Osteoblast (primary cell): Measurements from ENCODE around the gene PANK4. TPM values are rescaled to one million over a fixed set of nuclear protein-coding genes. Genes with fewer than 3 reads are reported as not detected.

ENCODE experiments used
- DNase-seq: peaks from one replicate; pipeline ENCODE4 v3.0.0; 2011; ENCODE audit warnings: low spot score, mixed read lengths; ENCODE audit not compliant: insufficient read length; ENCODE audit errors: missing footprints
- H2AFZ ChIP-seq: 2 replicates; pipeline ENCODE4 v1.6.0; 2011; ENCODE audit warnings: mild to moderate bottlenecking, low read length
- H3K27ac ChIP-seq: 2 replicates; pipeline ENCODE4 v1.5.1; 2011; ENCODE audit warnings: mild to moderate bottlenecking, low read depth, low read length, moderate library complexity
- H3K27me3 ChIP-seq: 2 replicates; pipeline ENCODE4 v1.6.0; 2012; ENCODE audit warnings: mild to moderate bottlenecking, control low read depth, inconsistent platforms, low read length, moderate library complexity; ENCODE audit not compliant: insufficient read depth
- H3K36me3 ChIP-seq: 2 replicates; pipeline ENCODE4 v1.5.1; 2011; ENCODE audit warnings: mild to moderate bottlenecking, low read length, control low read depth, moderate library complexity; ENCODE audit not compliant: insufficient read depth
- H3K4me1 ChIP-seq: 2 replicates; pipeline ENCODE4 v1.5.1; 2011; ENCODE audit warnings: mild to moderate bottlenecking, low read length, control low read depth, moderate library complexity; ENCODE audit not compliant: insufficient read depth
- H3K4me2 ChIP-seq: 2 replicates; pipeline ENCODE4 v1.6.0; 2011; ENCODE audit warnings: mild to moderate bottlenecking, low read length; ENCODE audit not compliant: insufficient read depth
- H3K4me3 ChIP-seq: fragments of 200-600 bp; sonication (generic); 3 replicates; pipeline ENCODE4 v1.5.1; 2012; ENCODE audit warnings: mild to moderate bottlenecking, low read length, inconsistent platforms; ENCODE audit not compliant: insufficient read depth
- H3K79me2 ChIP-seq: 2 replicates; pipeline ENCODE4 v1.6.0; 2012; ENCODE audit warnings: mild to moderate bottlenecking, low read length, control low read depth, inconsistent platforms; ENCODE audit not compliant: insufficient read depth
- H3K9me3 ChIP-seq: 2 replicates; pipeline ENCODE4 v1.5.1; 2011; ENCODE audit warnings: low read depth, low read length, control low read depth
- H4K20me1 ChIP-seq: 2 replicates; pipeline ENCODE4 v1.6.0; 2012; ENCODE audit warnings: mild to moderate bottlenecking, low read length, control low read depth; ENCODE audit not compliant: insufficient read depth
- total RNA-seq: library from RNA; depleted of rRNA; stranded (reverse); fragments of >200 nt; gene quantifications from 2 replicates; pipeline ENCODE4 v1.2.3, GENCODE V29; 2012
- TF ChIP-seq, protein P1 (sequence below): IDR thresholded peaks from 2 replicates; pipeline ENCODE4 v1.5.1; 2011; ENCODE audit warnings: mild to moderate bottlenecking, low read depth, low read length, moderate library complexity; ENCODE audit errors: extremely low read depth

Gene PANK4
- total RNA-seq, 1 donor: 15.2 TPM

DNA sequence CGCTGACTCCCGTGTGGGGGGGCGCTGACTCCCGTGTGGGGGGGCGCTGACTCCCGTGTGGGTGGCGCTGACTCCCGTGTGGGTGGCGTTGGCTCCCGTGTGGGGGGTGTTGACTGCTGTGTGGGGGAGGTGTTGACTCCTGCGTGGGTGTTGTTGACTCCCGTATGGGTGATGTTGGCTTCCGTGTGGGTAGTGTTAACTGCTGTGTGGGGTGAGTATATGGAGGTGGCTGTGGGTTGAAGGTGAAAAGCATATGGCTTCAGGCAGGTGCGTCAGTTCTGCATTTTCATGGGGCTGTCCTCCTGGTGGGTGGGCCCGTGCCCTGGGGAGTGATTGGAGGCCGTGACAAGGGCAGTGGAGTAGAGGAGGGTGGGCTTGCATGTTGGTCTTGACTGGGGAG lies 42.4 kb downstream of the PANK4 start:
- Histone ChIP-seq H3K4me2 (no peak overlapping the region), H2AFZ (no peak overlapping the region), H3K27me3 (no peaks in the 10 kb centered on the region), H3K27ac (no peak overlapping the region), H3K36me3 (no peaks in the 10 kb centered on the region), H4K20me1 (no peaks in the 10 kb centered on the region), H3K4me1 (no peaks in the 10 kb centered on the region), H3K9me3 (peaks cover 3% of the 10 kb centered on the region), H3K4me3 (no peak overlapping the region), H3K79me2 (no peaks in the 10 kb centered on the region)
- TF ChIP-seq, protein P1, sequence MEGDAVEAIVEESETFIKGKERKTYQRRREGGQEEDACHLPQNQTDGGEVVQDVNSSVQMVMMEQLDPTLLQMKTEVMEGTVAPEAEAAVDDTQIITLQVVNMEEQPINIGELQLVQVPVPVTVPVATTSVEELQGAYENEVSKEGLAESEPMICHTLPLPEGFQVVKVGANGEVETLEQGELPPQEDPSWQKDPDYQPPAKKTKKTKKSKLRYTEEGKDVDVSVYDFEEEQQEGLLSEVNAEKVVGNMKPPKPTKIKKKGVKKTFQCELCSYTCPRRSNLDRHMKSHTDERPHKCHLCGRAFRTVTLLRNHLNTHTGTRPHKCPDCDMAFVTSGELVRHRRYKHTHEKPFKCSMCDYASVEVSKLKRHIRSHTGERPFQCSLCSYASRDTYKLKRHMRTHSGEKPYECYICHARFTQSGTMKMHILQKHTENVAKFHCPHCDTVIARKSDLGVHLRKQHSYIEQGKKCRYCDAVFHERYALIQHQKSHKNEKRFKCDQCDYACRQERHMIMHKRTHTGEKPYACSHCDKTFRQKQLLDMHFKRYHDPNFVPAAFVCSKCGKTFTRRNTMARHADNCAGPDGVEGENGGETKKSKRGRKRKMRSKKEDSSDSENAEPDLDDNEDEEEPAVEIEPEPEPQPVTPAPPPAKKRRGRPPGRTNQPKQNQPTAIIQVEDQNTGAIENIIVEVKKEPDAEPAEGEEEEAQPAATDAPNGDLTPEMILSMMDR: no peak
- DNase-seq: no peak

DNA sequence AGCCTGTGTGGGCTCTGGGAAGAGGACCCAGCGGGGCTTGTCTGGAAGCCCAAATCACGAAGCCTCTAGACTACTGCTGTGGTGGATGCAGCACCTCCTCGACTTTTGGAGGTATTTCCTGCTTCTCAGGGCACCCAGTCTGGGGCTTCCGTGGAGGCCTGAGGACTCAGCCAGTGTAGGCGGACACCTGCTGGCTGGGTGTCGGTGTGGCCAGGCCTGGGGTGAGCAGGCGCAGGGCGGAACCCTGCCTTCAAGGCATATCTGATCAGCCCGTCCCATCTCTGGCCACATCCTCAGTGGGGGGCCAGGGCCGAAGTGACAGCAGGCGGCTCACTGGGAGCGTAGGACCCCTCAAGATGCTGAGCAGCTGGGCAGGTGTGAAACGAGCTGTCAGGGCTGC lies 43.4 kb downstream of the PANK4 start:
- H3K4me2 ChIP-seq: no peak overlapping the region
- H3K27me3 ChIP-seq: no peaks in the 10 kb centered on the region
- no peaks in the 10 kb centered on the region for H3K36me3 ChIP-seq
- H4K20me1 ChIP-seq: no peaks in the 10 kb centered on the region
- H3K9me3 ChIP-seq: no peaks in the 10 kb centered on the region
- no peaks in the 10 kb centered on the region for H3K79me2 ChIP-seq
- TF ChIP-seq, protein P1: no peak
- H3K4me3 ChIP-seq: no peak overlapping the region
- no peaks in the 10 kb centered on the region for H3K4me1 ChIP-seq
- H3K27ac ChIP-seq: no peak overlapping the region
- no peak for DNase-seq
- no peak overlapping the region for H2AFZ ChIP-seq

DNA sequence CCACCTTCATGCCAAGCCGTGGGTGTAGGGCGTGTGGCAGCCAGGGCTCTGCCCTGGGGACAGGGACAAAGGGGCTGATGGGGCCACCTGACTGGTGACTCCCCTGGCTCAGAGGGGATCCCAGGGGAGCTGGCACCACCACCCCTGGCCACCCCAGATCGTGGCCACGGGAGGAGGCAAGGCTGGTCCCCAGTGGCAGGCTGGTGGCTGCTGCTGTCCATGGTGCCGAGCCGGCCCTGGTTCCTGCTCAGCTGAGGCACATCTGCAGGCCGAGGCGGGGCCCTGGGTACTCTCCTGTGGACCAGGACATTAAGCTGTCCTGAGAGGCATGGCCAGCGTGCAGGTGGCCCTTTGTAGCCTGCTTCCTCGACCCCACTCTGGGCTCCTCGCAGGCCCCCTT lies 43.8 kb downstream of the PANK4 start:
- H3K4me3 ChIP-seq: no peak overlapping the region
- no peak overlapping the region for H2AFZ ChIP-seq
- no peaks in the 10 kb centered on the region for H3K79me2 ChIP-seq
- H3K36me3 ChIP-seq: no peaks in the 10 kb centered on the region
- H3K4me1 ChIP-seq: no peaks in the 10 kb centered on the region
- no peaks in the 10 kb centered on the region for H3K27me3 ChIP-seq
- H4K20me1 ChIP-seq: no peaks in the 10 kb centered on the region
- DNase-seq: peak; percentile 96
- H3K4me2 ChIP-seq: no peak overlapping the region
- no peaks in the 10 kb centered on the region for H3K9me3 ChIP-seq
- TF ChIP-seq, protein P1: no peak
- no peak overlapping the region for H3K27ac ChIP-seq

DNA sequence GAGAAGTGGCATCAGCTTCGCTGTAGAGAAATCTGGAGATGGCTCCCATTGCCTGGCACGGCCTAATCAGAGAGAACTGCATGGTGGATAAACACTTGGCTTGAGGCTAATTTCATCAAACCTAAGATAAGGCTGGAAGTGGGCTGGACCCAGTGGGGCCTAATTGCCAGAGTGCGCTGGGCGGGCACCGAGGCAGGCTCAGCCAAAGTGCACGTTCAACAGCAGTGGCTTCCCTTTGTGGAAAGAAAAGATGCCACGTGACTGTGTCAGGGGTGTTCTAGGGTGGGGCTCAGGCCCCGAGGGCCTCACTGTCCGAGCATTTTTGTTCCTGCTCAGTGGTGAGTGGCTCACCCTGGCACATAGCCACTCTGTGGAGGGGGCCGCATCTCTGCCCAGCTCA lies 44.5 kb downstream of the PANK4 start:
- Histone ChIP-seq H3K4me2 (no peak overlapping the region), H2AFZ (no peak overlapping the region), H3K4me1 (no peaks in the 10 kb centered on the region), H3K27ac (no peak overlapping the region), H3K9me3 (no peaks in the 10 kb centered on the region), H3K79me2 (no peaks in the 10 kb centered on the region), H3K36me3 (no peaks in the 10 kb centered on the region), H4K20me1 (no peaks in the 10 kb centered on the region), H3K27me3 (no peaks in the 10 kb centered on the region), H3K4me3 (no peak overlapping the region)
- DNase-seq: no peak
- TF ChIP-seq, protein P1: no peak
